ENCODE measurements around the gene SLC6A20. TPM values are rescaled to one million over a fixed set of nuclear protein-coding genes. Genes with fewer than 3 reads are reported as not detected.

SLC6A20 gene
- total RNA-seq, 2 experiments from 2014 or later, result not detected

DNA sequence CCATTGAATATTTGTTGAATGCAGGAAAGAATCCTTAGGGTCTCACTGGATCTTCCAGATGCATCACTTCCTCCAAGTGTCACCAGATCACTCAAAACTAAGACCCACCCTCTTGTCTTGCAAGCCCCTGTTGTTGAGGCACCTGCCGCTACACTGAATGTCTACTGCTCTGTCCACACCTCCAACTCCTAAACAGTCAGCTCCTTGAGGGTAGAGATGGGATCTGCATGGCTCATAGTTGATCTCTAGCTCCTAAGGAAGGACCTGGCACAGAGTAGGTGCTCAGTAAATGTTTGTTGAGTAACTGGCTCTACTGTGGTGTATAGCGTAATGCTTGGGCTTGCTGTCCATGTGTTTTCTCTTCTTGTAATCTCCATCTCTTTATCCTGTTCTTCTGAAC is 8.8 kb downstream of the SLC6A20 start:
- intact Hi-C loops (cut with DNase I, micrococcal nuclease), result no loop called here
- Mint-ChIP-seq H3K27me3 (peaks cover 7% of the 10 kb centered on the region), H3K9me3 (peaks cover 6% of the 10 kb centered on the region), H3K4me3 (no peak overlapping the region), H3K4me1 (ENCODE audit: low read depth) (no peaks in the 10 kb centered on the region), H3K36me3 (ENCODE audit: low read depth) (no peaks in the 10 kb centered on the region), H3K27ac (no peak overlapping the region)
- POLR2A ChIA-PET, result no interaction called here
- Histone ChIP-seq H3K9me3 (ENCODE audit: control insufficient read depth in 1 of 2, insufficient read depth in 1 of 2, low read length in 2 of 2) (peaks cover 0 to 7% of the 10 kb centered on the region in 2 experiments), H3K36me3 (ENCODE audit: insufficient read depth, low read length) (no peaks in the 10 kb centered on the region), H3K4me1 (ENCODE audit: insufficient read depth, low read length) (no peaks in the 10 kb centered on the region), H3K27ac (ENCODE audit: low read depth in 1 of 2, low read length in 2 of 2) (no peak overlapping the region), H3K4me3 (ENCODE audit: low read length) (no peak overlapping the region), H3K27me3 (ENCODE audit: control insufficient read depth in 1 of 2, insufficient read depth in 2 of 2, low read length in 2 of 2) (no peaks in the 10 kb centered on the region)
- CTCF ChIA-PET, result no interaction called here
- TF ChIP-seq, protein P1, sequence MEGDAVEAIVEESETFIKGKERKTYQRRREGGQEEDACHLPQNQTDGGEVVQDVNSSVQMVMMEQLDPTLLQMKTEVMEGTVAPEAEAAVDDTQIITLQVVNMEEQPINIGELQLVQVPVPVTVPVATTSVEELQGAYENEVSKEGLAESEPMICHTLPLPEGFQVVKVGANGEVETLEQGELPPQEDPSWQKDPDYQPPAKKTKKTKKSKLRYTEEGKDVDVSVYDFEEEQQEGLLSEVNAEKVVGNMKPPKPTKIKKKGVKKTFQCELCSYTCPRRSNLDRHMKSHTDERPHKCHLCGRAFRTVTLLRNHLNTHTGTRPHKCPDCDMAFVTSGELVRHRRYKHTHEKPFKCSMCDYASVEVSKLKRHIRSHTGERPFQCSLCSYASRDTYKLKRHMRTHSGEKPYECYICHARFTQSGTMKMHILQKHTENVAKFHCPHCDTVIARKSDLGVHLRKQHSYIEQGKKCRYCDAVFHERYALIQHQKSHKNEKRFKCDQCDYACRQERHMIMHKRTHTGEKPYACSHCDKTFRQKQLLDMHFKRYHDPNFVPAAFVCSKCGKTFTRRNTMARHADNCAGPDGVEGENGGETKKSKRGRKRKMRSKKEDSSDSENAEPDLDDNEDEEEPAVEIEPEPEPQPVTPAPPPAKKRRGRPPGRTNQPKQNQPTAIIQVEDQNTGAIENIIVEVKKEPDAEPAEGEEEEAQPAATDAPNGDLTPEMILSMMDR (IDR thresholded peaks at IDR 0.05), result no peak
- ATAC-seq (ENCODE audit: poor library complexity) (no peak), DNase-seq (no peak)

DNA sequence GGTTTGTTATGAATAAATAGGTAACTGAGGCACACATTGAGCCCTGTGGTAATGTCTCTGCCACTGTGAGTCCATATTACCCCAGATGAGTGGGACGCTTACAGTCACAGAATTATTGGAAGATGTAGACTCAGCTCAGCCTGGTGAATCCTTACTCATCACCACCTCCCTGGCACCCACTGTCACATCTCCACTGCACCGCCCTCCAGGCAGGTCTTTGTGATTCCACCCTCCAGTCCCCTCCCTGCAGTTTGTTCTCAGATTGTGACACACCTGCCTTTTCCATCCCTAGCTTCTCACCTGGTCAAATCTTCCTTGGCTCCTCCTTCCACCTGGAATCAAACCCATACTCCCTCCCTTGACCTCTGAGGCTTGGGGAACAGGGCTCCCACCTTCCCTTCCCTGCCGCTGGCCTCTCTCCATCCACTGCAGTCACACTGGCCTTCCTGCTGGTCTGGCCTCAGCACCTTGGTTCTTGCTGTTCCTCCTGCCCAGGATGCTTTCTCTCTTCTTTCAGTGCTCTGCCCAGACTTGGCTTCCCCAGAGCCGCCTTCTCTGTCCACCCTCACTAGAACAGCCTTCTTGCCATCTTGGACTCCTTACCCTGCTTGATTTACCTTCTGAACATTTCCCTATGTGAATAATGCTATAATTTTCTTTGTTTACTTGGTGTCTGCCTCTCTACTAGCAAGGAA is 9.4 kb downstream of the SLC6A20 start:
- H3K4me1 ChIP-seq (ENCODE audit: insufficient read depth, low read length), result no peaks in the 10 kb centered on the region
- Mint-ChIP-seq H3K27me3 (peaks cover 7% of the 10 kb centered on the region), H3K4me3 (no peak overlapping the region), H3K9me3 (peaks cover 6% of the 10 kb centered on the region), H3K36me3 (ENCODE audit: low read depth) (no peaks in the 10 kb centered on the region), H3K27ac (no peak overlapping the region), H3K4me1 (ENCODE audit: low read depth) (no peaks in the 10 kb centered on the region)
- no peak overlapping the region for H3K4me3 ChIP-seq (ENCODE audit: low read length)
- ChIA-PET CTCF (no interaction called here), POLR2A (no interaction called here)
- H3K27me3 ChIP-seq (ENCODE audit: control insufficient read depth in 1 of 2, insufficient read depth in 2 of 2, low read length in 2 of 2), result no peaks in the 10 kb centered on the region
- DNase-seq (no peak), ATAC-seq (ENCODE audit: poor library complexity) (no peak)
- no peak overlapping the region for H3K27ac ChIP-seq (ENCODE audit: low read depth in 1 of 2, low read length in 2 of 2)
- TF ChIP-seq, protein P1 (IDR thresholded peaks at IDR 0.05), result no peak
- peaks cover 0 to 7% of the 10 kb centered on the region in 2 experiments for H3K9me3 ChIP-seq (ENCODE audit: control insufficient read depth in 1 of 2, insufficient read depth in 1 of 2, low read length in 2 of 2)
- H3K36me3 ChIP-seq (ENCODE audit: insufficient read depth, low read length), result no peaks in the 10 kb centered on the region
- intact Hi-C loops (cut with DNase I, micrococcal nuclease), result no loop called here

DNA sequence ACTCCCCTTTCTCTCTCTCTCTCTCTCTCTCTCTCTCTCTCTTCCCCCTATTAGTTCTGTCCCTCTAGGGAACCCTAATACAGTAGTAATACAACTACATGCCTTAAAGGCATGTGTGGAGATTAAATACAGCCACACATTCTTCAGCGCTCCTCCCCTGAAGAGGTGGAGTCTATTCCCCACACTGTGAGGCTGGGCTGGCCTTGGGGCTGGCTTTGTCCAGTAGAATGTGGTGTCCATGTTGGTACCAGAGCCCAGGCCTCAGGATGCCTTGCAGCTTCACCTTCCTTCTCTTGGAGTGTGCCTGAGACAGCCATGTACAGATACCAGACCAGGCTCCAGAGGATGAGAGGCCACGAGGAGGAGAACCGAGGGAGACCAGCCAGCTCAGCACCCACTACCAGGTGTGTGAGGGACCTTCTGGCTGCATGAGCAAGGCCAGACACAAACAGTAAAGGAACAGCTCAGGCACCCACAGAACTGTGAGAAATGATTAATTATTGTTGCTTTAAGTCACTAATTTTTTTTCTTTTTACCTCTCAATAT is 10.7 kb downstream of the SLC6A20 start:
- ChIA-PET CTCF (no interaction called here), POLR2A (interaction anchor here (0.7 kb wide), 1 partner anchor 19 kb away, joined by 3 read pairs; no protein-coding TSS in a partner anchor)
- Mint-ChIP-seq H3K4me3 (no peak overlapping the region), H3K27me3 (no peaks in the 10 kb centered on the region), H3K27ac (no peak overlapping the region), H3K4me1 (ENCODE audit: low read depth) (no peaks in the 10 kb centered on the region), H3K36me3 (ENCODE audit: low read depth) (no peaks in the 10 kb centered on the region), H3K9me3 (peaks cover 6% of the 10 kb centered on the region)
- peaks cover 0 to 7% of the 10 kb centered on the region in 2 experiments for H3K9me3 ChIP-seq (ENCODE audit: control insufficient read depth in 1 of 2, insufficient read depth in 1 of 2, low read length in 2 of 2)
- DNase-seq (no peak), ATAC-seq (ENCODE audit: poor library complexity) (no peak)
- intact Hi-C loops (cut with DNase I, micrococcal nuclease), result no loop called here
- no peak overlapping the region for H3K27ac ChIP-seq (ENCODE audit: low read depth in 1 of 2, low read length in 2 of 2)
- H3K4me3 ChIP-seq (ENCODE audit: low read length), result no peak overlapping the region
- no peaks in the 10 kb centered on the region for H3K27me3 ChIP-seq (ENCODE audit: control insufficient read depth in 1 of 2, insufficient read depth in 2 of 2, low read length in 2 of 2)
- no peaks in the 10 kb centered on the region for H3K36me3 ChIP-seq (ENCODE audit: insufficient read depth, low read length)
- no peaks in the 10 kb centered on the region for H3K4me1 ChIP-seq (ENCODE audit: insufficient read depth, low read length)
- TF ChIP-seq, protein P1 (IDR thresholded peaks at IDR 0.05), result no peak

Data from CD4-positive, alpha-beta T cell (primary cell).